Measurements from ENCODE around the gene EDEM3.

The EDEM3 gene

DNA sequence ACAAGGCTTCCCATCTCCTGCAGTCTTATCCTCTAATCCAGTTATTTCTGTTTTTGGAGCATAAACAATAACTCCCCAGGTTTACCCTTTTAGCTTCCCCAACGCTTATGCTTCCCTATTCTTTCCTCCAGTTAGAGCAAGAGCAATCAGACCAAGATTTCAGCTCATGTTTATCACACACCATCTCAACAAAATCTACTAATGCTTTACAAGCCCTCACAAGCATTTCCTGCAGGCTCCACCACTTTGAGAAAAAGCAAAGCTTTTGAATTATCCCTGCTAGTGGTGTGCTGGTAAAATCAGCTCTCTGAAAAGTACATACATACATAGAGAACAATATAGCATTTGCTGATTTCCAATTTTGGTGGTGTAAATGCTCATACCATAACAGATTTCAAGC, 92.9 kb downstream of the EDEM3 start:
- peaks cover 6% of the 10 kb centered on the region for H3K4me1 ChIP-seq (ENCODE audit: insufficient read depth, low read length)
- no peaks in the 10 kb centered on the region for H3K9me3 ChIP-seq (ENCODE audit: low read length)
- H3K36me3 ChIP-seq (ENCODE audit: insufficient read depth, low read length), result no peaks in the 10 kb centered on the region
- no peak overlapping the region for H3K9ac ChIP-seq (ENCODE audit: low read length)
- no peak overlapping the region for H3K4me3 ChIP-seq (ENCODE audit: low read depth in 1 of 2, low read length in 2 of 2)
- no peaks in the 10 kb centered on the region for H3K27me3 ChIP-seq (ENCODE audit: control insufficient read depth in 1 of 2, insufficient read depth in 2 of 2, low read length in 2 of 2)
- no peak overlapping the region for H3K27ac ChIP-seq (ENCODE audit: low read depth, low read length)

DNA sequence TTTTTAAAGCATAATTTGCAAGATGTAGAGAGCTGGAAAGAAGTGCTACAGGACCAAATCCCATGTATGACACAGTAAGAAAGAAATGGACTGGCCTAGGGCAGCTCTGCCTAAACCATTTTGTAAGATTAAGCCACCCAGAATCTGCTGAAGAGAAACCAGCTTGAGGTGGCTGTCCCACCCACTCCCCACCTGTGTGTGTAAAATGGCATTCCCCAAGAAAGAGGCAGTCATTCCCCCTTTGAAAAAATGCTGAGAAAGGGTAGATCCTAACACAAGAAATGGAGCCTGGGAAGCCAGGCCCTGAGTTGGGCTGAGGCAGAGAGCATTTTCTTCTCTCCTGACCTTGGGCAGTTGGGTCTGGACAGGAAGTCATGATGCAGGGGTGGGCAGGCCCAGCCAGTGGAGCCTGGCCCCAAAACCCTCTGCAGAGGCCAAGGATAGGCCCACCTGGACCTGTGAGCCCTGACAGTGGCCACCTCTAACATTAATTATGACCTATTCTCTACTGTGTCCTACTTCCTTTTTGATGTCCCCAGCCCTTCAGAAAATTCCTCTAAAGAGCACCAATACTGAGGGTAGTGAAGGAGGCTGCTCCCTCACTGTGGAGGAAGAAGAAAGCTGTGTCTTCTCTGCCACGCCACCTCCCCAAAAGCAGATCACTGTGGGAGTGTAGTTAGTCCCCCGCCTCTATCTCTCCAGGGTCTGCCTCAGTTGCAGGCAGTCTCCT, 94.0 kb downstream of the EDEM3 start:
- H3K27me3 ChIP-seq (ENCODE audit: control insufficient read depth in 1 of 2, insufficient read depth in 2 of 2, low read length in 2 of 2), result no peaks in the 10 kb centered on the region
- H3K9me3 ChIP-seq (ENCODE audit: low read length), result no peaks in the 10 kb centered on the region
- H3K36me3 ChIP-seq (ENCODE audit: insufficient read depth, low read length), result no peaks in the 10 kb centered on the region
- H3K4me3 ChIP-seq (ENCODE audit: low read depth in 1 of 2, low read length in 2 of 2), result no peak overlapping the region
- H3K9ac ChIP-seq (ENCODE audit: low read length), result no peak overlapping the region
- H3K4me1 ChIP-seq (ENCODE audit: insufficient read depth, low read length), result peaks cover 6% of the 10 kb centered on the region
- no peak overlapping the region for H3K27ac ChIP-seq (ENCODE audit: low read depth, low read length)

DNA sequence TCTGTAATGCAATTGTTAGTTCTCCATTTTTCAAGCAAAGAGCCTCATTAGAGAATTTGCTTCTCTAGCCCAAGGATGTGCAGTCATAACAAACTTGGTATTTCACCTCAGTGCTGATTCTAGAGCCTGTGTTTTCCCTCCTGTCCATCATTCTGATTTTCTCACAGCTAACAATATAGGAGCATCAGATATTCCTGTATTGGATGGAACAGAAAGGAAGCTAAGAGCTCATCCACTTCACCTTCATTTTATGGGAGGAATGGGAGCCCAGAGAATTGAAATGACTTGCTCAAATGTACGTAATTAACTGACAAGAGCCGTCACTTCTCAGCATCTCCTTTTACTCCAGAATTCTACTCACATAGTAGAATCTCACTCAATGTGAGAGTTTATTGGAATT, 96.6 kb downstream of the EDEM3 start:
- Histone ChIP-seq H3K4me3 (ENCODE audit: low read depth in 1 of 2, low read length in 2 of 2) (no peak overlapping the region), H3K9ac (ENCODE audit: low read length) (no peak overlapping the region), H3K4me1 (ENCODE audit: insufficient read depth, low read length) (no peaks in the 10 kb centered on the region), H3K27ac (ENCODE audit: low read depth, low read length) (no peak overlapping the region), H3K9me3 (ENCODE audit: low read length) (no peaks in the 10 kb centered on the region), H3K27me3 (ENCODE audit: control insufficient read depth in 1 of 2, insufficient read depth in 2 of 2, low read length in 2 of 2) (no peaks in the 10 kb centered on the region), H3K36me3 (ENCODE audit: insufficient read depth, low read length) (no peaks in the 10 kb centered on the region)

DNA sequence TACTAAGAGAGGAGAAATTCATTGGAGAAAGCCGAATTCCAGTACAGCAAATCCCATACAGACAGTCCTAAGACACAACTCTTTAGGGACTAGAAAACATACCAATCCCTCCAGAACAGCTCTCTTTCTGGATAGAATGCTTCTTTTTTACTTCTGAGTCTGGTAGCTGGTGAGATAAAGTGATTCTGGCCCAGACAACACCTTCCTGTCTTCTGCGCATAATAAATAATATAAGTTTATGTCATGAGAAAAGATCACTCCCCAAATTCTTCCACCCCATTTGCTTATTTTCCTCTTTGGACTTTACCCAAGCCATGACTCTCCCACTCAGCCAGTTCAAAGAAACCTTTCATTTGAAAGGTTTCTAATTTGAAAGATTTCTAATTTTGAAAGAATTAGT, 98.4 kb downstream of the EDEM3 start:
- no peak overlapping the region for H3K27ac ChIP-seq (ENCODE audit: low read depth, low read length)
- H3K9ac ChIP-seq (ENCODE audit: low read length), result no peak overlapping the region
- H3K4me3 ChIP-seq (ENCODE audit: low read depth in 1 of 2, low read length in 2 of 2), result no peak overlapping the region
- H3K27me3 ChIP-seq (ENCODE audit: control insufficient read depth in 1 of 2, insufficient read depth in 2 of 2, low read length in 2 of 2), result no peaks in the 10 kb centered on the region
- no peaks in the 10 kb centered on the region for H3K4me1 ChIP-seq (ENCODE audit: insufficient read depth, low read length)
- no peaks in the 10 kb centered on the region for H3K9me3 ChIP-seq (ENCODE audit: low read length)
- no peaks in the 10 kb centered on the region for H3K36me3 ChIP-seq (ENCODE audit: insufficient read depth, low read length)

DNA sequence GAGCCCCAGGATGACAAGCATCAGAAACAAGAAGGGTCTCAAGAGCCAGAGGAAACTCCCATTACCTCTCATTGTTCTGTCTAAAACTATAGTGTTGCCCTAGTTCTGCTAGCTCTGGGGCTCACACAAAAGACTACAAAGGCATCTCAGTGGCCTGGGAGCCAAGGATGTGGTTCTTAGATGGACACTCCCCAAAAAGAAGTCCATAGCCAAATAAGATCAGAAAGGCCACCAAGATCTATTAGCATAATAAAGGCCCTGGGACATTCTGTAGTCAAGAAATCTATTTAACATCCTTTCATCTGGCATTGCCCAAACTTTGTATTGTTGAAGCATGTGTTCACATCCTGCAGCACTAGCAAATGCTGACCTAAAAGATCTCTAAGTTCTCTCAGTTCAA, 99.5 kb downstream of the EDEM3 start:
- H3K9ac ChIP-seq (ENCODE audit: low read length), result no peak overlapping the region
- H3K4me3 ChIP-seq (ENCODE audit: low read depth in 1 of 2, low read length in 2 of 2), result no peak overlapping the region
- H3K36me3 ChIP-seq (ENCODE audit: insufficient read depth, low read length), result no peaks in the 10 kb centered on the region
- H3K27me3 ChIP-seq (ENCODE audit: control insufficient read depth in 1 of 2, insufficient read depth in 2 of 2, low read length in 2 of 2), result no peaks in the 10 kb centered on the region
- H3K9me3 ChIP-seq (ENCODE audit: low read length), result no peaks in the 10 kb centered on the region
- H3K27ac ChIP-seq (ENCODE audit: low read depth, low read length), result no peak overlapping the region
- H3K4me1 ChIP-seq (ENCODE audit: insufficient read depth, low read length), result no peaks in the 10 kb centered on the region

DNA sequence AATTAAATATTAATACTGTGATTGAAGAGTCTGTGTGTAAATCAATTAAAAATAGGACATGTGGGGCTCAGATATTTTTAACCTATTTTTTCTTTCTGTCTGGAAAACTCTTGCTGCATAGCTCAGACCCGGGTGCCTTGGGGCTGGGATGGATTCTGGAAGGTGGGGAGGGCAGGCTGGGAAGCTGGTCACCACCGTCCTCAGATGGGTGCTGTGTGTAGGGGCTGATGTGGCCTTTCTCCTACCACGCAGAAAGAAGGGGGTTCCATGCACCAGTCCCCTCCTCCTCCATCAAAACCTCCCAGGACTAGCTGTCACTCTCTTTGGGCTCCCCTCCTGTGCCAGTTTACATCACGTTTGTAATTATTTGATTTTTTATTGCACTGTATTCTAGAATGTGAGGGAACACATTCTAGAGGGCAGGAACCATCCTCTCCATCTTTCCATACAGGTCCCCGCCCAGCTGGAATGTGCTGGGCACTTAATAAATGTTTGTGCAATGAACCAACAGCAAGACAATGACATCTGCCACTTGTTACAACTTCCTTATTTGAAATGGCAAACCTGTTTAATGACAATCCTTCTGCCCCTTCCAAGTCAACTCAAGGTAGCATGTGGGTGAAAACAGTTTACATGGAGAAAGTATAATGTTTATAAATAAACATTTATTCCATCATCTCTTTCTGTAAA, 104.3 kb downstream of the EDEM3 start:
- no peak overlapping the region for H3K27ac ChIP-seq (ENCODE audit: low read depth, low read length)
- no peak overlapping the region for H3K9ac ChIP-seq (ENCODE audit: low read length)
- H3K4me3 ChIP-seq (ENCODE audit: low read depth in 1 of 2, low read length in 2 of 2), result no peak overlapping the region

DNA sequence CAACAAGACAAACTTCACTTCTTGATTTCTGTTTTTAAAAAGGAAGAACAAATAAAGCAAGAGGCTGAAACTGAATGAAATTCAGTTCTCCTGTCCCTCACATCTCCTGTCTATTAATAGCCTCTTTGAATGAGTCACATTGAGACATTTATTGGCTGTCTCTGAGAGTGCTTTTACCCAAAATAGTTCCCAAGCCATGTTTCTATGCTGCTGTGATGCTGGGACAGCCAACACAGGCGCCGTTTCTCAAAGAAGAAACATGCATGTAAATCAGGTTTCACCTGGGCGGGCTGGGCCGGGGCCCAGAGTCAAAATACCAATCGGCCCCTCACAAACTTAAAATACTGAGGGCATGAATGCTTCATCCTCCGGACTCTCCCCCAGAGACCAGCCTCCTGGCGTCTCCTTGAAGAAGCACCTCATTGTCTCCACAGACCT, 105.2 kb downstream of the EDEM3 start:
- no peaks in the 10 kb centered on the region for H3K36me3 ChIP-seq (ENCODE audit: insufficient read depth, low read length)
- no peaks in the 10 kb centered on the region for H3K27me3 ChIP-seq (ENCODE audit: control insufficient read depth in 1 of 2, insufficient read depth in 2 of 2, low read length in 2 of 2)
- no peak overlapping the region for H3K4me3 ChIP-seq (ENCODE audit: low read depth in 1 of 2, low read length in 2 of 2)
- no peaks in the 10 kb centered on the region for H3K4me1 ChIP-seq (ENCODE audit: insufficient read depth, low read length)
- H3K9ac ChIP-seq (ENCODE audit: low read length), result no peak overlapping the region
- no peak overlapping the region for H3K27ac ChIP-seq (ENCODE audit: low read depth, low read length)
- no peaks in the 10 kb centered on the region for H3K9me3 ChIP-seq (ENCODE audit: low read length)

More for the DNA sequence above, 104.3 kb downstream of the EDEM3 start:
- no peaks in the 10 kb centered on the region for H3K9me3 ChIP-seq (ENCODE audit: low read length)
- no peaks in the 10 kb centered on the region for H3K27me3 ChIP-seq (ENCODE audit: control insufficient read depth in 1 of 2, insufficient read depth in 2 of 2, low read length in 2 of 2)
- H3K36me3 ChIP-seq (ENCODE audit: insufficient read depth, low read length), result no peaks in the 10 kb centered on the region
- no peaks in the 10 kb centered on the region for H3K4me1 ChIP-seq (ENCODE audit: insufficient read depth, low read length)

DNA sequence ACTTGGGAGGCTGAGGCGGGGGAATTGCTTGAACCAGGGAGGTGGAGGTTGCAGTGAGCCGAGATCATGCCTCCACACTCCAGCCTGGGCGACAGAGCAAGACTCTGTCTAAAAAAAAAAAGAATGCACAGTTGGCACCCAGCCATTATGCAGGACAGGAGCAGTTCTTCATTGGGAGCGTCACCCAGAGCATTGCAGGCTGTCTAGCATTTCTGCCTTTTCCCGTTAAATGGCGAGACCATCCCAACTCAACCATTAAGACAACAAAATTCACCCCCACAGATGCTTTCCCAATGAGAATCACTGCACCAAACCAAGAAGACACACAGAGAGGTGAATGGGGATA, 105.8 kb downstream of the EDEM3 start:
- no peak overlapping the region for H3K9ac ChIP-seq (ENCODE audit: low read length)
- H3K9me3 ChIP-seq (ENCODE audit: low read length), result no peaks in the 10 kb centered on the region
- no peaks in the 10 kb centered on the region for H3K27me3 ChIP-seq (ENCODE audit: control insufficient read depth in 1 of 2, insufficient read depth in 2 of 2, low read length in 2 of 2)
- H3K4me1 ChIP-seq (ENCODE audit: insufficient read depth, low read length), result no peaks in the 10 kb centered on the region
- no peak overlapping the region for H3K27ac ChIP-seq (ENCODE audit: low read depth, low read length)
- no peaks in the 10 kb centered on the region for H3K36me3 ChIP-seq (ENCODE audit: insufficient read depth, low read length)
- H3K4me3 ChIP-seq (ENCODE audit: low read depth in 1 of 2, low read length in 2 of 2), result no peak overlapping the region

DNA sequence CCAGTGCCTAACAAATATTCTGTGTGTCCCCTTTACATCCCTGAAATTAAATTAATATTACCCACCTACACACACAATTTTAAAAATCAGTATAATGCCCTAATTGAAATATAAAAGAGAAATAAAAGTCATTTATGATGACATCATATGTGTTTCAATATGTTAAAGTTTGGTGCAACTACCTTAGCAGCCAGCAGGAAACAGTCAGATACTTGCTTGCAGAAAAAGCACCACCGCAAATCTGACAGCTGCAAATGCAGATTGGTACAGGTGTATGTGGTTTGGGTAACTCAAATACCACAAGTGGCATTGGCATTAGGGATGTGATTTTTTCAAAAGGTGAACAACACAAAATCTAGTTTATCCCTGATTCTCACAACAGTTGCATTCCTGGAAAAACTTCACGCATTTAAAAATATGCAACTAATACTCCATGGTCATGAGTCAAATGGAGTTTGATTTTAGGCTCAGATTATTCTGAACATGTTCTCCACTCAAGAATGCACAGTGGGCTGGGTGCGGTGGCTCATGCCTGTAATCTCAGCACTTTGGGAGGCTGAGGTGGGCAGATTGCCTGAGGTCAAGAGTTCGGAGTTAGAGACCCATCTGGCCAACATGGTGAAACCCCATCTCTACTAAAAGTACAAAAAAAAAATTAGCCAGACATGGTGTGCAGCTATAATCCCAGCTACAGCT, 106.3 kb downstream of the EDEM3 start:
- Histone ChIP-seq H3K36me3 (ENCODE audit: insufficient read depth, low read length) (no peaks in the 10 kb centered on the region), H3K4me3 (ENCODE audit: low read depth in 1 of 2, low read length in 2 of 2) (no peak overlapping the region), H3K9me3 (ENCODE audit: low read length) (no peaks in the 10 kb centered on the region), H3K27me3 (ENCODE audit: control insufficient read depth in 1 of 2, insufficient read depth in 2 of 2, low read length in 2 of 2) (no peaks in the 10 kb centered on the region), H3K27ac (ENCODE audit: low read depth, low read length) (no peak overlapping the region), H3K9ac (ENCODE audit: low read length) (no peak overlapping the region), H3K4me1 (ENCODE audit: insufficient read depth, low read length) (no peaks in the 10 kb centered on the region)

DNA sequence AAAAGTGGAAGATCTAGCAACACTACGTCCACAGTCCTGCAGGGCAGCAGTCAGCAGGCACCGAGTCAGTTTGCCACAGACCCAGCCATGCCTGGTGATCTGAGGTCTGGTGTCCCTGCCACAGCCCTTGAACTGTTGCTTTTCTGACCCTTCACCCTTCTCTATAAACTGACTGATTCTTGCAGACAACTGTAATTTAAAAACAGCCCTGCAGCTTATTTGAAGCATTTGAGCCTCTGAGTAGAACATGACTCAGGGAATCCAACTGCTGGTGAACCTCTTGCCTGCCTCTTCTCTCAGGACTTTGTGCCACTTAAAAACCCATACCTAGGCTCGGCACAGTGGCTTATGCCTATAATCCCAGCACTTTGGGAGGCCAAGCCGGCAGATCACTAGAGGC, 107.2 kb downstream of the EDEM3 start:
- Histone ChIP-seq H3K4me1 (ENCODE audit: insufficient read depth, low read length) (no peaks in the 10 kb centered on the region), H3K36me3 (ENCODE audit: insufficient read depth, low read length) (no peaks in the 10 kb centered on the region), H3K4me3 (ENCODE audit: low read depth in 1 of 2, low read length in 2 of 2) (no peak overlapping the region), H3K9me3 (ENCODE audit: low read length) (no peaks in the 10 kb centered on the region), H3K27me3 (ENCODE audit: control insufficient read depth in 1 of 2, insufficient read depth in 2 of 2, low read length in 2 of 2) (no peaks in the 10 kb centered on the region), H3K9ac (ENCODE audit: low read length) (no peak overlapping the region), H3K27ac (ENCODE audit: low read depth, low read length) (no peak overlapping the region)

DNA sequence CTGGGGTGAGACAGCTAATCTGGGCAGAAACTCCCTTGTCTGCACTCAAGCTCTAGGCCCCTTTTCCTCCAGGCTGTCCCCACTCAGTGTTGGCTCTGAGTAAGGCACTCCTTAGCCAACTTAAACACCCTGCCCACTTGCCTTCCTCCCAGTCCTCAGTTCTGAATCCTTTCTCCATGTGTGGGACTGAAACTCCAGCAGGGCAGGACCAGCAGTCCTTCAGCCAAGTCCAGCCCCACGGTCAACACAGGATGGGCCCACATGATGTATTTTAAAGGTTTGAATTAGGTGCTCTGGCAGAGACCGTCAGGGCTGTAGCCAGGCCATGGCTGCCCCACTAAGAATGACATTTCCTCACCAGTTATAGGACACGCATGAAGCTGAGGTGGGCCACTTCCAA, 107.8 kb downstream of the EDEM3 start:
- no peaks in the 10 kb centered on the region for H3K9me3 ChIP-seq (ENCODE audit: low read length)
- no peaks in the 10 kb centered on the region for H3K36me3 ChIP-seq (ENCODE audit: insufficient read depth, low read length)
- no peak overlapping the region for H3K4me3 ChIP-seq (ENCODE audit: low read depth in 1 of 2, low read length in 2 of 2)
- H3K9ac ChIP-seq (ENCODE audit: low read length), result no peak overlapping the region
- H3K27me3 ChIP-seq (ENCODE audit: control insufficient read depth in 1 of 2, insufficient read depth in 2 of 2, low read length in 2 of 2), result no peaks in the 10 kb centered on the region
- H3K4me1 ChIP-seq (ENCODE audit: insufficient read depth, low read length), result no peaks in the 10 kb centered on the region
- no peak overlapping the region for H3K27ac ChIP-seq (ENCODE audit: low read depth, low read length)
